Measurements from ENCODE around the gene GGN. TPM values are rescaled to one million over a fixed set of nuclear protein-coding genes. Genes with fewer than 3 reads are reported as not detected.

Gene GGN
- total and polyA plus RNA-seq, 7 donors: 0.04 to 0.34 (median 0.19) TPM; not detected in 3

DNA sequence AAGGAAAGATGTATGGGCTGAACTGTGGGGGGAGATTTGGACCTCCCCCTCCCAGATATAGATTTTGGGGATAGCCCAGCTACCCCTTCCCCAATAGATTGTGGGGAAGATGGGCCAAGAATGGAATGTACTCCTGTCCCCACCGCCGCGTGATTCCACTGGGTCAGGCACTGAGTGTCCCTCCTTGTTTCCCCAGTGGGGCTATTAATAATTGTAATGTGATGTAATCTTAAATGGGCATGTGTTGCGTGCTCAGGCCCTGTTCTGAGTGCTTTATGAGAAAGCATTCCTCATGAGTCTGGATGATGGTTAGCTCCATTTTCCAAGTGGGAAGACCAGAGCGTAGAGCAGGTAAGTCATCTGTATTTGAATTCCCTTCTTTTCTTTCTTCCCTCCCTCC is 12.1 kb downstream of the GGN start:
- peaks cover 8 to 46% of the 10 kb centered on the region in 2 donors for H3K36me3 ChIP-seq (ENCODE audit: insufficient read depth in 1 of 2, low read depth in 1 of 2)
- intact Hi-C loops (cut with DNase I): no loop called here
- DNase-seq (peak; percentile 63 to 88), ATAC-seq (peak; percentile 62 to 75 (median 69))
- H3K9me3 ChIP-seq: no peaks in the 10 kb centered on the region
- no peaks in the 10 kb centered on the region for H3K27me3 ChIP-seq (ENCODE audit: insufficient read depth in 3 of 3, low read length in 2 of 3)
- H3K27ac ChIP-seq: peak overlapping the region; percentile 99
- 24 to 41% (median 36%) methylated on average over 5 of the region's 5 CpGs for WGBS, 3 donors
- TF ChIP-seq, protein P1, sequence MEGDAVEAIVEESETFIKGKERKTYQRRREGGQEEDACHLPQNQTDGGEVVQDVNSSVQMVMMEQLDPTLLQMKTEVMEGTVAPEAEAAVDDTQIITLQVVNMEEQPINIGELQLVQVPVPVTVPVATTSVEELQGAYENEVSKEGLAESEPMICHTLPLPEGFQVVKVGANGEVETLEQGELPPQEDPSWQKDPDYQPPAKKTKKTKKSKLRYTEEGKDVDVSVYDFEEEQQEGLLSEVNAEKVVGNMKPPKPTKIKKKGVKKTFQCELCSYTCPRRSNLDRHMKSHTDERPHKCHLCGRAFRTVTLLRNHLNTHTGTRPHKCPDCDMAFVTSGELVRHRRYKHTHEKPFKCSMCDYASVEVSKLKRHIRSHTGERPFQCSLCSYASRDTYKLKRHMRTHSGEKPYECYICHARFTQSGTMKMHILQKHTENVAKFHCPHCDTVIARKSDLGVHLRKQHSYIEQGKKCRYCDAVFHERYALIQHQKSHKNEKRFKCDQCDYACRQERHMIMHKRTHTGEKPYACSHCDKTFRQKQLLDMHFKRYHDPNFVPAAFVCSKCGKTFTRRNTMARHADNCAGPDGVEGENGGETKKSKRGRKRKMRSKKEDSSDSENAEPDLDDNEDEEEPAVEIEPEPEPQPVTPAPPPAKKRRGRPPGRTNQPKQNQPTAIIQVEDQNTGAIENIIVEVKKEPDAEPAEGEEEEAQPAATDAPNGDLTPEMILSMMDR (IDR thresholded peaks at IDR 0.05): no peak
- H3K4me1 ChIP-seq: peaks cover 28% of the 10 kb centered on the region
- peak overlapping the region; percentile 94 for H3K4me3 ChIP-seq

GRCh38 chr19:38375098-38375493 is 12.7 kb downstream of the GGN start:
- Histone ChIP-seq H3K4me3 (peak overlapping the region; percentile 94), H3K36me3 (ENCODE audit: insufficient read depth in 1 of 2, low read depth in 1 of 2) (peaks cover 8 to 40% of the 10 kb centered on the region in 2 donors), H3K9me3 (no peaks in the 10 kb centered on the region), H3K4me1 (peaks cover 28% of the 10 kb centered on the region), H3K27ac (peak overlapping the region; percentile 99), H3K27me3 (ENCODE audit: insufficient read depth in 3 of 3, low read length in 2 of 3) (no peaks in the 10 kb centered on the region)
- TF ChIP-seq, protein P1 (IDR thresholded peaks at IDR 0.05): no peak
- 0 to 1% (median 1%) methylated on average over 18 of the region's 18 CpGs for WGBS, 3 donors
- DNase-seq (no peak), ATAC-seq (peak; percentile 5 to 41 (median 17))
- intact Hi-C loops (cut with DNase I): no loop called here

DNA sequence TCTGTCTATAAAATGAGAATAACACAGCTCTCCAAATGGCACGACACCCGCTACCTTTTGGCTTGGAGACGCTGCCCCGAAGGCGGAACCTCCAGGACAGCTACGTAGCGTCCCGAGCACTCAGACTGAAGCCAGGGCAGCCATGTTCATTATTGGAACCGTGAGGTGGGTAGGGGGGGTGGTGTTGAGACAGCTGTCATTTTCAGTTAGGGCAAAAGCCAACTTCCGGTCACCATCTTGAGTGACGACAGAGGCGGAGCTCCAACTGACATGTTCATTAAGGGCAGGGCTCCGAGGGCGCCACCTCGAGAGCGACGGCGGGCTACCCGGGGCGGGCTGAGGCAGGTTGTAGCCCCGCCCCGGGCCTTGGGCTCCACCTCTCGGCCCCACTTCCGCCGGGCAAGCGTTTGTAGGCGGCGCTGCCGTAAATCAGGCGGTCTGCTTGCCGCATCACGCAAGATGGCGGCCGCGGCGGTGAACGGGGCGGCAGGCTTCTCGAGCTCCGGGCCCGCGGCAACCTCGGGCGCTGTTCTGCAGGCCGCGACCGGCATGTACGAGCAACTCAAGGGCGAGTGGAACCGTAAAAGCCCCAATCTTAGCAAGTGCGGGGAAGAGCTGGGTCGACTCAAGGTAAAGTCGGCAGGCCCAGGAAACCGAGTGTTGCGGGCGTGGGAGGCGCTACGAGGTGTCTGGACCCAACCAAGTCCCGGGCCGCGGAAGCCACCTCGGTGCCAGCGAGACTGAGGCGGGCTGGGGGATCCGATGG is 13.3 kb downstream of the GGN start, which contains the start of gene PSMD8:
Gene PSMD8, plus strand, starts transcription at position 240 of the 766 bp plus-strand sequence. Its CDS starts 31 bp downstream, at position 271.
- TF ChIP-seq, protein P1 (IDR thresholded peaks at IDR 0.05): no peak
- peak; percentile 99 for DNase-seq
- Histone ChIP-seq H3K9me3 (no peaks in the 10 kb centered on the region), H3K27me3 (ENCODE audit: insufficient read depth in 3 of 3, low read length in 2 of 3) (no peaks in the 10 kb centered on the region), H3K4me3 (peak within 1 kb of the TSS; percentile 94), H3K36me3 (ENCODE audit: insufficient read depth in 1 of 2, low read depth in 1 of 2) (peaks cover 5 to 34% of the 10 kb centered on the region in 2 donors), H3K4me1 (peaks cover 28% of the 10 kb centered on the region), H3K27ac (peak within 1 kb of the TSS; percentile 99)
- 0 to 1% (median 1%) methylated on average over 65 of the region's 65 CpGs for WGBS, 3 donors
- peak; percentile 86 to 93 (median 90) for ATAC-seq
- intact Hi-C loops (cut with DNase I): no loop called here

- ATAC-seq (no peak), DNase-seq (no peak)
- Histone ChIP-seq H3K4me1 (peaks cover 28% of the 10 kb centered on the region), H3K4me3 (peak overlapping the region; percentile 94), H3K9me3 (no peaks in the 10 kb centered on the region), H3K36me3 (ENCODE audit: insufficient read depth in 1 of 2, low read depth in 1 of 2) (peaks cover under 1 to 28% of the 10 kb centered on the region in 2 donors), H3K27me3 (ENCODE audit: insufficient read depth in 3 of 3, low read length in 2 of 3) (no peaks in the 10 kb centered on the region), H3K27ac (peak overlapping the region; percentile 99)
- intact Hi-C loops (cut with DNase I): loop anchor here in 1 of 2 donors (2.0 kb wide), 1 partner anchor 37 kb away; no protein-coding TSS in a partner anchor
- TF ChIP-seq, protein P1 (IDR thresholded peaks at IDR 0.05): no peak
- 50 to 64% (median 53%) methylated on average over 6 of the region's 6 CpGs for WGBS, 3 donors
Measured at GRCh38 chr19:38373907-38374331, 13.9 kb downstream of the GGN start.

All from psoas muscle (tissue), 8 donors.